ENCODE results near the gene STK36. TPM values are rescaled to one million over a fixed set of nuclear protein-coding genes. Genes with fewer than 3 reads are reported as not detected.
"Not testable (repeated sequence)": the region's sequence is repeated elsewhere in the genome, so short reads cannot be mapped to it uniquely, and the experiment has no call there.

The STK36 gene
- total RNA-seq, 1 donor = 2.0 TPM

GRCh38 chr2:218655751-218656150, 16.1 kb upstream of the STK36 start:
- H3K4me3 ChIP-seq (ENCODE audit: low read length) = no peak overlapping the region
- H3K9me3 ChIP-seq (ENCODE audit: low read depth, low read length) = no peaks in the 10 kb centered on the region
- peaks cover 16% of the 10 kb centered on the region for H3K4me1 ChIP-seq (ENCODE audit: insufficient read depth, low read length)
- H3K27me3 ChIP-seq (ENCODE audit: insufficient read depth, low read length) = no peaks in the 10 kb centered on the region

GRCh38 chr2:218658671-218659257, 13.1 kb upstream of the STK36 start:
- H3K4me3 ChIP-seq (ENCODE audit: low read length) = peak overlapping the region; percentile 83
- peaks cover 16% of the 10 kb centered on the region for H3K4me1 ChIP-seq (ENCODE audit: insufficient read depth, low read length)
- no peaks in the 10 kb centered on the region for H3K27me3 ChIP-seq (ENCODE audit: insufficient read depth, low read length)
- no peaks in the 10 kb centered on the region for H3K9me3 ChIP-seq (ENCODE audit: low read depth, low read length)

GRCh38 chr2:218659258-218659987, 12.5 kb upstream of the STK36 start, which contains the start of the genes BCS1L and ZNF142:
Gene BCS1L (plus strand): TSS chr2:218659683. CDS start chr2:218660988, 1,305 bp downstream.
Gene ZNF142 (minus strand): TSS chr2:218659623. CDS start chr2:218656429, 3,194 bp downstream.
- Histone ChIP-seq H3K27me3 (ENCODE audit: insufficient read depth, low read length) (no peaks in the 10 kb centered on the region), H3K4me1 (ENCODE audit: insufficient read depth, low read length) (peaks cover 16% of the 10 kb centered on the region), H3K9me3 (ENCODE audit: low read depth, low read length) (no peaks in the 10 kb centered on the region), H3K4me3 (ENCODE audit: low read length) (peak within 1 kb of the TSS; percentile 83)

- Histone ChIP-seq H3K4me1 (ENCODE audit: insufficient read depth, low read length) (peaks cover 16% of the 10 kb centered on the region), H3K27me3 (ENCODE audit: insufficient read depth, low read length) (no peaks in the 10 kb centered on the region), H3K4me3 (ENCODE audit: low read length) (peak overlapping the region; percentile 83), H3K9me3 (ENCODE audit: low read depth, low read length) (no peaks in the 10 kb centered on the region)
These were observed 11.9 kb upstream of the STK36 start for GRCh38 chr2:218659988-218660358.

GRCh38 chr2:218662377-218662776, 9.5 kb upstream of the STK36 start:
- H3K27me3 ChIP-seq (ENCODE audit: insufficient read depth, low read length) = no peaks in the 10 kb centered on the region
- H3K9me3 ChIP-seq (ENCODE audit: low read depth, low read length) = no peaks in the 10 kb centered on the region
- peaks cover 16% of the 10 kb centered on the region for H3K4me1 ChIP-seq (ENCODE audit: insufficient read depth, low read length)
- no peak overlapping the region for H3K4me3 ChIP-seq (ENCODE audit: low read length)

GRCh38 chr2:218662827-218663226, 9.1 kb upstream of the STK36 start:
- Histone ChIP-seq H3K4me1 (ENCODE audit: insufficient read depth, low read length) (peaks cover 16% of the 10 kb centered on the region), H3K9me3 (ENCODE audit: low read depth, low read length) (no peaks in the 10 kb centered on the region), H3K4me3 (ENCODE audit: low read length) (no peak overlapping the region), H3K27me3 (ENCODE audit: insufficient read depth, low read length) (no peaks in the 10 kb centered on the region)

GRCh38 chr2:218663901-218664300, 8.0 kb upstream of the STK36 start:
- no peak overlapping the region for H3K4me3 ChIP-seq (ENCODE audit: low read length)
- H3K4me1 ChIP-seq (ENCODE audit: insufficient read depth, low read length) = peaks cover 7% of the 10 kb centered on the region
- no peaks in the 10 kb centered on the region for H3K27me3 ChIP-seq (ENCODE audit: insufficient read depth, low read length)
- no peaks in the 10 kb centered on the region for H3K9me3 ChIP-seq (ENCODE audit: low read depth, low read length)

- peaks cover 7% of the 10 kb centered on the region for H3K4me1 ChIP-seq (ENCODE audit: insufficient read depth, low read length)
- no peaks in the 10 kb centered on the region for H3K9me3 ChIP-seq (ENCODE audit: low read depth, low read length)
- no peaks in the 10 kb centered on the region for H3K27me3 ChIP-seq (ENCODE audit: insufficient read depth, low read length)
- no peak overlapping the region for H3K4me3 ChIP-seq (ENCODE audit: low read length)
These were observed 7.2 kb upstream of the STK36 start for GRCh38 chr2:218664653-218665052.

GRCh38 chr2:218671097-218671653, 711 bp upstream of the STK36 start:
- H3K9me3 ChIP-seq (ENCODE audit: low read depth, low read length) = no peaks in the 10 kb centered on the region
- peaks cover 18% of the 10 kb centered on the region for H3K4me1 ChIP-seq (ENCODE audit: insufficient read depth, low read length)
- H3K4me3 ChIP-seq (ENCODE audit: low read length) = peak overlapping the region; percentile 61
- no peaks in the 10 kb centered on the region for H3K27me3 ChIP-seq (ENCODE audit: insufficient read depth, low read length)

- Histone ChIP-seq H3K27me3 (ENCODE audit: insufficient read depth, low read length) (no peaks in the 10 kb centered on the region), H3K9me3 (ENCODE audit: low read depth, low read length) (no peaks in the 10 kb centered on the region), H3K4me1 (ENCODE audit: insufficient read depth, low read length) (peaks cover 9% of the 10 kb centered on the region), H3K4me3 (ENCODE audit: low read length) (no peak overlapping the region)
These were observed 7.2 kb downstream of the STK36 start for GRCh38 chr2:218679119-218679518.

GRCh38 chr2:218680061-218680460, 8.2 kb downstream of the STK36 start:
- no peaks in the 10 kb centered on the region for H3K27me3 ChIP-seq (ENCODE audit: insufficient read depth, low read length)
- H3K4me1 ChIP-seq (ENCODE audit: insufficient read depth, low read length) = peaks cover 9% of the 10 kb centered on the region
- no peak overlapping the region for H3K4me3 ChIP-seq (ENCODE audit: low read length)
- H3K9me3 ChIP-seq (ENCODE audit: low read depth, low read length) = no peaks in the 10 kb centered on the region

- not testable (repeated sequence) for H3K4me3 ChIP-seq (ENCODE audit: low read length); H3K9me3 ChIP-seq (ENCODE audit: low read depth, low read length); H3K4me1 ChIP-seq (ENCODE audit: insufficient read depth, low read length); H3K27me3 ChIP-seq (ENCODE audit: insufficient read depth, low read length)
These were observed 15.6 kb downstream of the STK36 start for GRCh38 chr2:218687400-218688060.

GRCh38 chr2:218691234-218691633, 19.3 kb downstream of the STK36 start:
- Histone ChIP-seq H3K9me3 (ENCODE audit: low read depth, low read length) (no peaks in the 10 kb centered on the region), H3K4me3 (ENCODE audit: low read length) (no peak overlapping the region), H3K27me3 (ENCODE audit: insufficient read depth, low read length) (no peaks in the 10 kb centered on the region), H3K4me1 (ENCODE audit: insufficient read depth, low read length) (no peaks in the 10 kb centered on the region)

- no peaks in the 10 kb centered on the region for H3K4me1 ChIP-seq (ENCODE audit: insufficient read depth, low read length)
- no peaks in the 10 kb centered on the region for H3K27me3 ChIP-seq (ENCODE audit: insufficient read depth, low read length)
- no peaks in the 10 kb centered on the region for H3K9me3 ChIP-seq (ENCODE audit: low read depth, low read length)
- no peak overlapping the region for H3K4me3 ChIP-seq (ENCODE audit: low read length)
These were observed 22.7 kb downstream of the STK36 start for GRCh38 chr2:218694405-218695145.

- no peaks in the 10 kb centered on the region for H3K27me3 ChIP-seq (ENCODE audit: insufficient read depth, low read length)
- H3K9me3 ChIP-seq (ENCODE audit: low read depth, low read length) = no peaks in the 10 kb centered on the region
- no peaks in the 10 kb centered on the region for H3K4me1 ChIP-seq (ENCODE audit: insufficient read depth, low read length)
- H3K4me3 ChIP-seq (ENCODE audit: low read length) = no peak overlapping the region
These were observed 27.0 kb downstream of the STK36 start for GRCh38 chr2:218698885-218699284.
